Cardiac muscle cell (in vitro differentiated cells and primary cell): ENCODE results near the gene GUCY1B1. TPM values are rescaled to one million over a fixed set of nuclear protein-coding genes. Genes with fewer than 3 reads are reported as not detected.

Experiments
- DNase-seq, 2 donors: peaks; one replicate each; pipeline versions ENCODE4 v3.0.0 to v3.0.0-alpha.2; 2010 to 2017; ENCODE audit warnings: low read depth in 1 of 2, low spot score in 1 of 2
- H3K27ac ChIP-seq: fragments of 200-600 bp; sonication (generic); 2 replicates; pipeline ENCODE4 v1.5.1; 2016
- H3K27me3 ChIP-seq: fragments of 200-600 bp; sonication (generic); 2 replicates; pipeline ENCODE4 v1.6.0; 2016; ENCODE audit warnings: control low read depth
- H3K36me3 ChIP-seq: fragments of 200-600 bp; sonication (generic); 2 replicates; pipeline ENCODE4 v1.5.1; 2016; ENCODE audit warnings: control low read depth
- H3K4me1 ChIP-seq: fragments of 200-600 bp; sonication (generic); 2 replicates; pipeline ENCODE4 v1.8.1; 2017; ENCODE audit warnings: low read depth, mild to moderate bottlenecking, mixed run types
- H3K4me3 ChIP-seq: fragments of 200-600 bp; sonication (generic); 2 replicates; pipeline ENCODE4 v1.5.1; 2016; ENCODE audit warnings: mild to moderate bottlenecking
- H3K9me3 ChIP-seq: fragments of 200-600 bp; sonication (generic); 2 replicates; pipeline ENCODE4 v1.5.1; 2017; ENCODE audit warnings: low read depth, mild to moderate bottlenecking, control low read depth
- CTCF ChIP-seq: IDR thresholded peaks from 2 replicates; pipeline ENCODE4 v1.5.1; 2012; ENCODE audit warnings: low read depth, mild to moderate bottlenecking, low read length
- polyA plus RNA-seq: library from polyadenylated mRNA; unstranded; fragments of >200 nt; fragmentation: Nextera tagmentation; extraction: Ambion mirVana; gene quantifications from 2 replicates; pipeline ENCODE4 v1.2.1, GENCODE V29; 2016
- total RNA-seq: library from RNA; depleted of rRNA; stranded (reverse); fragments of >200 nt; gene quantifications from 2 replicates; pipeline ENCODE4 v1.2.3, GENCODE V29; 2016

GUCY1B1 gene
- total and polyA plus RNA-seq, 2 experiments from 2014 or later, result 19.1 to 26.6 TPM

DNA sequence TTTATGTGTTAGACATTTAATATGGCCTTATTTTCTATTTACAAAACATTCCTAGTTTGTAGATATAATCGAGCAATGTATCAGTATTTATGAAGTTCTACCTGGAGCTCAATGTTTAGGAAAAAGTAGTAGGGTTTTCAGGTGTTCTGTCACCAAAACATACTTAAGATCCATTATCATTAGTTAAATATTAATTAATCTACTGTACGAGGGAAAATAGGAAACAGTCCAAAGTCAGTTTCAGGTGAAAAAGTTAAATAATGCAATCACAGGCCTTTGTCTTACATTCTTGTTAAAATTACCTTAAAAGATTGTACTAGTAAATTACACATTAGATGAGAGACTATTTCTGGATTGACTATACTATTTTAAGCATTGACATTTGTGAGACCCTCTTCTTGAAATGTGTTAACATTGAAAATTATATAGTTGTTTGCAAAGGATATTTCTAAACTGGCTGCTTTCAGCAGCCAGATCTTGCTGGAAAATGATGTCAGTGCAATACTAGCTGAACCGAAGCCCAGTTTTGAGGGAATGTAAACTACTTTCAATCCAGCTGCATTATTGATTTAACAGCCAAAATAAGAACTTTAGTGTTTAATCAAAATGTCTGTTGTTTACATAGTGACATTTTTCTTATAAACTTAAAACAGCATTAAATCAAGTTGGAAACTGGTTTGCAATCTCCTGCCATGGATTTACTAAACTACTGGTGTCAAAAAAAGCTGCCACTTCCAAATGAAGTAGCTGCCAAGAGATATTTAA is 19.3 kb downstream of the GUCY1B1 start:
- TF ChIP-seq CTCF, result no peak
- DNase-seq, result peak in 1 of 2 donors; percentile 28

DNA sequence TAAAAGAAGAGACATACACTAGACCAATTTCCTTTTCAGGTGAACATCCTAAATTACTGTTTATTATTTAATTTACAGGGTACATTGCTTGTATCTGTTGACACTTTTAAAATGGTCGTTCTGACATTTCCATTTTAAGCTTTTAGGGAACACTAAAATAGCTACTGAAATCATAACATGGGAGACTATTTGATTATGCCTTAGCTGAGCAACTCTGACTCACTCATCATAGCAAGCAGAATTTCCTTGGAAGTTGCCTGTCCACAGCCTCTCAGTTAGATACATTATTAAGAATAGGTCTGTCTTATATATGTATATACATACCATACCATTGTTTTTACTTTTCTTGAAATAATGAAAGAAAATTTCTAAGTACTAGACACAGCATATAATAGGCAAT is 22.0 kb downstream of the GUCY1B1 start:
- TF ChIP-seq CTCF, result no peak
- no peak for DNase-seq
- no peak overlapping the region for H3K27ac ChIP-seq

More for the DNA sequence above, 19.3 kb downstream of the GUCY1B1 start:
- no peaks in the 10 kb centered on the region for H3K27me3 ChIP-seq
- H3K4me1 ChIP-seq, result peaks cover 18% of the 10 kb centered on the region
- H3K4me3 ChIP-seq, result no peak overlapping the region
- no peaks in the 10 kb centered on the region for H3K9me3 ChIP-seq
- peaks cover 2% of the 10 kb centered on the region for H3K36me3 ChIP-seq
- H3K27ac ChIP-seq, result no peak overlapping the region

GRCh38 chr4:155781249-155781831 is 22.5 kb downstream of the GUCY1B1 start:
- Histone ChIP-seq H3K4me1 (peaks cover 19% of the 10 kb centered on the region), H3K4me3 (no peak overlapping the region), H3K27ac (no peak overlapping the region), H3K36me3 (peaks cover 2% of the 10 kb centered on the region), H3K27me3 (no peaks in the 10 kb centered on the region), H3K9me3 (no peaks in the 10 kb centered on the region)
- no peak for DNase-seq
- no peak for TF ChIP-seq CTCF

More for the DNA sequence above, 22.0 kb downstream of the GUCY1B1 start:
- Histone ChIP-seq H3K4me1 (peaks cover 18% of the 10 kb centered on the region), H3K27me3 (no peaks in the 10 kb centered on the region), H3K9me3 (no peaks in the 10 kb centered on the region), H3K4me3 (no peak overlapping the region), H3K36me3 (peaks cover 2% of the 10 kb centered on the region)

GRCh38 chr4:155784637-155785036 is 25.8 kb downstream of the GUCY1B1 start:
- H3K4me3 ChIP-seq, result no peak overlapping the region
- no peak overlapping the region for H3K27ac ChIP-seq
- H3K36me3 ChIP-seq, result no peaks in the 10 kb centered on the region
- H3K4me1 ChIP-seq, result peaks cover 14% of the 10 kb centered on the region
- H3K27me3 ChIP-seq, result no peaks in the 10 kb centered on the region
- H3K9me3 ChIP-seq, result no peaks in the 10 kb centered on the region
- DNase-seq, result no peak
- TF ChIP-seq CTCF, result no peak

GRCh38 chr4:155785828-155786227 is 27.0 kb downstream of the GUCY1B1 start:
- TF ChIP-seq CTCF, result no peak
- Histone ChIP-seq H3K4me3 (no peak overlapping the region), H3K27me3 (no peaks in the 10 kb centered on the region), H3K36me3 (no peaks in the 10 kb centered on the region), H3K27ac (no peak overlapping the region), H3K9me3 (no peaks in the 10 kb centered on the region), H3K4me1 (peaks cover 14% of the 10 kb centered on the region)
- no peak for DNase-seq
